BJ (cell line): ENCODE results near the gene ZSWIM7. TPM values are rescaled to one million over a fixed set of nuclear protein-coding genes. Genes with fewer than 3 reads are reported as not detected.

Source experiments
- CTCF ChIA-PET: fragments of 350-600 bp; formaldehyde crosslinking; extraction: SDS; loops from one replicate; lab custom pipeline; 2021; ENCODE audit warnings: antibody characterized with exemption, inconsistent platforms; lab: Yijun Ruan, JAX
- POLR2A ChIA-PET: fragments of 300-600 bp; sonication (Branson Sonifier 250); formaldehyde crosslinking; extraction: SDS; loops from one replicate; lab custom pipeline; 2021; ENCODE audit warnings: antibody characterized with exemption; lab: Charles Lee
- DNase-seq: peaks from one replicate; pipeline ENCODE4 v3.0.0-alpha.2; 2011; ENCODE audit warnings: low read depth
- H3K27me3 ChIP-seq: 2 replicates; pipeline ENCODE4 v1.6.0; 2011; ENCODE audit warnings: low read length; ENCODE audit not compliant: control insufficient read depth, insufficient read depth
- H3K36me3 ChIP-seq: 2 replicates; pipeline ENCODE4 v1.5.1; 2011; ENCODE audit warnings: low read length; ENCODE audit not compliant: control insufficient read depth, insufficient read depth
- H3K4me3 ChIP-seq: 2 replicates; pipeline ENCODE4 v1.5.1; 2011; ENCODE audit warnings: low read depth, mild to moderate bottlenecking, control low read depth, low read length
- polyA plus RNA-seq: library from polyadenylated mRNA; depleted of rRNA; stranded (reverse); fragments of >200 nt; gene quantifications from 2 replicates; pipeline ENCODE4 v1.2.3, GENCODE V29; 2011
- TF ChIP-seq, protein P1 (sequence below): IDR thresholded peaks from 2 replicates; pipeline ENCODE4 v1.5.1; 2011; ENCODE audit warnings: low read depth, mild to moderate bottlenecking, control low read depth, inconsistent platforms, low read length, moderate library complexity; ENCODE audit not compliant: insufficient read depth

Gene ZSWIM7
- polyA plus RNA-seq, 1 experiment: 21.6 TPM

DNA sequence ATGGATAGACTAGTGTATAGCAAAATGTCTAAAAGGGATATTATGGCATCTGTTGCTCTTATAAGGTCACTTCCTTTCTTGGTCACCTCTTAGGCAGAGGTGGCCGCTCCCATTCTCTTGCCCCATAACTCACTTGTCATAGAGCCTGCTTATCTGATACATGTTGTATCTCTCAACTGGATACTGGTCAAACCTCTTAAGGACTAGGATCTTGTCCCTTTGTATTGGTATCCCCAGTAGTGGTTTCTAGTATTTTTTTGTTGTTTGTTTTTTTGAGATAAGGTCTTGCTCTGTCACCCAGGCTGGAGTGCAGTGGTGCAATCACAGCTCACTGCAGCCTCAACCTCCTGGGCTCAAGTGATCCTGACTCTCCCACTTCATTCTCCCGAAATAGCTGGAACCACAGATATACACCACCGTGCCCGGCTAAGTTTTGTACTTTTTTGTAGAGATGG is 27.0 kb downstream of the ZSWIM7 start:
- no peak for DNase-seq
- H3K27me3 ChIP-seq: no peaks in the 10 kb centered on the region
- ChIA-PET CTCF (no interaction called here), POLR2A (no interaction called here)
- no peaks in the 10 kb centered on the region for H3K36me3 ChIP-seq
- no peak overlapping the region for H3K4me3 ChIP-seq
- TF ChIP-seq, protein P1, sequence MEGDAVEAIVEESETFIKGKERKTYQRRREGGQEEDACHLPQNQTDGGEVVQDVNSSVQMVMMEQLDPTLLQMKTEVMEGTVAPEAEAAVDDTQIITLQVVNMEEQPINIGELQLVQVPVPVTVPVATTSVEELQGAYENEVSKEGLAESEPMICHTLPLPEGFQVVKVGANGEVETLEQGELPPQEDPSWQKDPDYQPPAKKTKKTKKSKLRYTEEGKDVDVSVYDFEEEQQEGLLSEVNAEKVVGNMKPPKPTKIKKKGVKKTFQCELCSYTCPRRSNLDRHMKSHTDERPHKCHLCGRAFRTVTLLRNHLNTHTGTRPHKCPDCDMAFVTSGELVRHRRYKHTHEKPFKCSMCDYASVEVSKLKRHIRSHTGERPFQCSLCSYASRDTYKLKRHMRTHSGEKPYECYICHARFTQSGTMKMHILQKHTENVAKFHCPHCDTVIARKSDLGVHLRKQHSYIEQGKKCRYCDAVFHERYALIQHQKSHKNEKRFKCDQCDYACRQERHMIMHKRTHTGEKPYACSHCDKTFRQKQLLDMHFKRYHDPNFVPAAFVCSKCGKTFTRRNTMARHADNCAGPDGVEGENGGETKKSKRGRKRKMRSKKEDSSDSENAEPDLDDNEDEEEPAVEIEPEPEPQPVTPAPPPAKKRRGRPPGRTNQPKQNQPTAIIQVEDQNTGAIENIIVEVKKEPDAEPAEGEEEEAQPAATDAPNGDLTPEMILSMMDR: no peak

DNA sequence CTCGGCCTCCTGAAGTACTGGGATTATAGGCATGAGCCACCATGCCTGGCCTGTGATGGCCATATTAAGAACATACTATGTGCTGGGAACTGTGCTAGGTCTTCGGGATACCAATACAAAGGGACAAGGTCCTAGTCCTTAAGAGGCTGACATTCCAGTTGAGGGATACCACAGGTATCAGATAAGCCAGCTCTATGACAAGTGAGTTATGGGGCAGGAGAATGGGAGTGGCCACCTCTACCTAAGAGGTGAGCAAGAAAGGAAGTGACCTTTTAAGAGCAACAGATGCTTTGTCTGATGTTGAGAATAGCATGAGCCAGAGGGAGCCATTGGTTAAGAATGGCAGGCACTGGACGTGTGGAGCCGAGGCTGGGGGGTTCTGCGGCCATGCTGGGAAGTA is 27.6 kb downstream of the ZSWIM7 start:
- ChIA-PET CTCF (interaction anchor here (0.9 kb wide), 1 partner anchor 8 kb away, joined by 3 read pairs; no protein-coding TSS in a partner anchor), POLR2A (no interaction called here)
- Histone ChIP-seq H3K4me3 (no peak overlapping the region), H3K36me3 (no peaks in the 10 kb centered on the region), H3K27me3 (no peaks in the 10 kb centered on the region)
- DNase-seq: no peak
- TF ChIP-seq, protein P1: no peak

DNA sequence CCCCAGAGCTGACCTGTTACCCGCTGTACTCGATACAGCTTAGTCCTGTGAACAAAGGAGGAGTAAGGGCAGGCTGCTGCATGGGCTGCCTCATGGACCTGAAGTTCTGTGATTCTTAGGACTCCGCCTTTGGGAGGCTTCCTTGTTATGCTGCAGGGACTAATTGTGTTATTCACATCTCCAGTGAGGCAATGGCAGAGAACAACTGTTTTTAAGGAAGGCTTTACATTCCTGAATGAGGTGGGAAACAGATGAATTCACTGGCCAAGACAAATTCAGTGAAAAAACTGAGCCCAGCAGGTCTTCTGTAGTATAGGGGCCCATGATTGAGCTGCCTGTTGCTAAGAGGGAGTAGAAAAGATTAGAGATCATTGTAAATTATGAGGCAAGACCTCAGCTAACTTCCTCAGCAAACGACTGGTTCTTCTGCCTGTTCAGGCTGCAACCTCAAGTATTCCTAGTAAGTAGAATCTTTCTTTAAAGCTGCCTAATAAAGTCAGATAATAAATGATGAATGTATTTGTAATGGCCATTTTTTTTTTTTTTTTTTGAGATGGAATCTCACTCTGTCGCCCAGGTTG is 28.3 kb downstream of the ZSWIM7 start:
- TF ChIP-seq, protein P1: no peak
- POLR2A ChIA-PET: no interaction called here
- H3K27me3 ChIP-seq: no peaks in the 10 kb centered on the region
- H3K4me3 ChIP-seq: no peak overlapping the region
- H3K36me3 ChIP-seq: no peaks in the 10 kb centered on the region
- DNase-seq: no peak
- CTCF ChIA-PET: interaction anchor here (0.9 kb wide), 1 partner anchor 9 kb away, joined by 3 read pairs; no protein-coding TSS in a partner anchor

DNA sequence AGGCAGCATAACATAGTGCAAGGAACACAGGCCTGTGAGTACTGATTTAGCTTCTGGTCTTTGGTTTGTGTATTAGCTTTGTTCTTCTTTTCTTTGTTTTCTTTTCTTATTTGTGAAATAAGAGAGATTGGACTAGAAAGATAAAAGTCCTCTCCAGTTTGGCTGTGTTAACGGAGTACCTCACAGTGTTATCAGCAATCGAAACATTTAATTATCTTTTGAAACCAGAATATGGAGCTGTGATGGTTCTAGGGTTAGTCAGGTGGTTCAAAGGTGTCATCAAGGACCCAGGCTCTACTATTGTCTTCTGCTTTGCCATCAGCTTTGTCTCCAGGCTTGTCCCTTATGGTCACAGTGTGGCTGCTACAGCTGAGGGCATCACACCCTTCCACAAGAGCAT is 29.0 kb downstream of the ZSWIM7 start:
- ChIA-PET POLR2A (no interaction called here), CTCF (no interaction called here)
- no peak for DNase-seq
- Histone ChIP-seq H3K4me3 (no peak overlapping the region), H3K36me3 (no peaks in the 10 kb centered on the region), H3K27me3 (no peaks in the 10 kb centered on the region)
- TF ChIP-seq, protein P1: no peak

DNA sequence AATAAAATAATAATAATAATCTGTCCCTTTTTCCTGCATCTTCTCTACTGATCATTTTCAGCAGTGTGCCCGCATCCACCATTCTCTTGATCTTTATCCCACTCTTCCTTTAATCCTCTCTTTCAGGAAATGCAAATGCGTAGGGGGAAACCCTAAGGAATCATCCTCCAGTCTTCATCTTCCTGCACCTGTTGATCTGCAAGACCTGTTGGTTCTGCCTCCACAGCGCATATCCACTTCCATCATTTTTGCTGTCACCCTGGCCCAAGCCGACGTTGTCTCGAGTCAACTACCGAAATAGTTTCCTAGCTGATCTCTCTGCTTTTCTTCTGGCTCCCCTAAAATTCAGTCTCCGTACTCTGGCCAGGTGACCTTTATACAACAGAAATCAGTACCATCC is 30.0 kb downstream of the ZSWIM7 start:
- CTCF ChIA-PET: no interaction called here
- no peak overlapping the region for H3K4me3 ChIP-seq
- no peaks in the 10 kb centered on the region for H3K36me3 ChIP-seq
- no peak for DNase-seq
- POLR2A ChIA-PET: no interaction called here
- TF ChIP-seq, protein P1: no peak
- no peaks in the 10 kb centered on the region for H3K27me3 ChIP-seq
